K562 treated with DMSO at 1 percent for 24 hours (cell line): ENCODE data around the gene ALG13. TPM values are rescaled to one million over a fixed set of nuclear protein-coding genes. Genes with fewer than 3 reads are reported as not detected.

Experiments used
- total RNA-seq: library from RNA; unstranded; fragments of 300-600 nt; gene quantifications from 2 replicates; pipeline ENCODE4 v1.2.3, GENCODE V29; 2022; ENCODE audit warnings: low read depth; ENCODE audit not compliant: insufficient read depth

The ALG13 gene
- total RNA-seq, result 16.0 and 18.2 TPM in 2 replicates

DNA sequence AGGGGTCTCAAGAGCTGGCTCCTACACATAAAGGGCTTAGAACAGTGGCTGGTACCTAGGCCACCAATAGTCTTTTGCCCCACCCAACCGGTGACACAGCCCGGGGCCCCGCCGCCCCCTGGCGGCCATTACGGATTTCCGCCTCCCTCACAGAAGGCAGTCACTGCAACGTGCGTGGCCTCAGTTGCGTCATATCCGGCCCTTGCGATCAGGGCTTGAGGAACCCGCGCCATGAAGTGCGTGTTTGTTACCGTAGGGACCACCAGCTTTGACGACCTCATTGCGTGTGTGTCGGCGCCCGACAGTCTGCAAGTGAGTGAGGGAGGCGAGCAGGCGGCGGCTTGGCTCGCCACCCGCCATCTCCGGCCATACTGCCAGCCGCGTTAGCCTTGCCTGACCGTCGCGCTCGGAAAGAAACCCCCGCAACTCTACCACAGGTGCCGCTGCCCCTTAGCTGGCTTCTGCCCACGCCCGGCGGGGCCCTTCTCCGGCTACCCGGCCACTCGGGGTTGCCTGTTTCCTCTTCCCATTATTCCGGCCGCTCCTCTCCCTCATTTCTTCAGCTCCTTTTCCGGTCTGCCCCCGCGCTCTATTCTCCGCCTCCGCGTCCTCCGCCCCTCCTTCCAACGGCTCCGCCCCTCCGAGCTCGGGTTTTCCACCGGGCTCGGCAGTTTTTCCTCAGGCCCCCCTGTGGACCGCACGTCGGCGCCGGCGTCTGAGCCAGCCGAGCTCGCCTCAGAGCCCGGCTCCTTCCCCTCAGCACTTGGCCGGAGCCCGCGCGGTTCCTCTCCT is at the start of gene ALG13:
Gene ALG13, plus strand, starts transcription at position 183 of the 792 bp plus-strand sequence. Its CDS starts 49 bp downstream, at position 232.

Other genes starting within 250 kb of the ALG13 start
- gene SERTM2, start 169.5 kb upstream of the ALG13 start, total RNA-seq, result not detected in 2 replicates
- gene TRPC5OS, start 195.0 kb downstream of the ALG13 start, total RNA-seq, result not detected in 2 replicates